GM10266 (cell line): Measurements from ENCODE around the gene CDH7.

Experiments used
- DNase-seq: peaks from one replicate; pipeline ENCODE4 v3.0.0; 2012; ENCODE audit errors: extremely low spot score
- CTCF ChIP-seq: IDR thresholded peaks from 2 replicates; pipeline ENCODE4 v1.5.1; 2012; ENCODE audit warnings: mild to moderate bottlenecking, low read depth; ENCODE audit not compliant: control insufficient read depth, insufficient read depth; ENCODE audit errors: missing control alignments

CDH7 gene

GRCh38 chr18:65750389-65751154 lies at the start of gene CDH7:
CDH7 (plus strand) TSS chr18:65751012; CDS start chr18:65762843, 11,831 bp downstream.
- no peak for TF ChIP-seq CTCF
- DNase-seq, result no peak

GRCh38 chr18:65704046-65704445 lies 46.8 kb upstream of the CDH7 start:
- no peak for TF ChIP-seq CTCF
- no peak for DNase-seq

- DNase-seq, result no peak
- TF ChIP-seq CTCF, result no peak
Observed at GRCh38 chr18:65706646-65707045, 44.2 kb upstream of the CDH7 start.

- no peak for TF ChIP-seq CTCF
- no peak for DNase-seq
Observed at GRCh38 chr18:65711493-65711892, 39.3 kb upstream of the CDH7 start.

GRCh38 chr18:65721619-65722018 lies 29.2 kb upstream of the CDH7 start:
- TF ChIP-seq CTCF, result no peak
- no peak for DNase-seq

GRCh38 chr18:65725251-65726050 lies 25.4 kb upstream of the CDH7 start:
- peak; percentile 43 for TF ChIP-seq CTCF
- no peak for DNase-seq

- TF ChIP-seq CTCF, result no peak
- no peak for DNase-seq
Observed at GRCh38 chr18:65735155-65735554, 15.7 kb upstream of the CDH7 start.
